Transverse colon (tissue), 4 donors: Measurements from ENCODE around the gene CERS5.

Experiments used
- POLR2A ChIP-seq: fragments of 450-650 bp; IDR thresholded peaks from one replicate; pipeline ENCODE4 v1.6.1; 2016; ENCODE audit warnings: antibody characterized with exemption, mild to moderate bottlenecking, moderate library complexity
- POLR2AphosphoS5 ChIP-seq, 3 donors: sonication (generic); formaldehyde crosslinking; IDR thresholded peaks; one replicate each; pipeline ENCODE4 v1.6.1; 2016; ENCODE audit warnings: antibody characterized with exemption in 3 of 3
- TF ChIP-seq, protein P1 (sequence below), 5 experiments: fragments of 200-600 bp in 3 of 5; fragments of 450-650 bp in 2 of 5; sonication (generic) in 3 of 5; IDR thresholded peaks; 1 replicate in 2 of 5; 2 replicates in 3 of 5; pipeline ENCODE4 v1.5.1; 2016 to 2017; ENCODE audit warnings: antibody characterized with exemption in 5 of 5, inconsistent platforms in 3 of 5, mild to moderate bottlenecking in 2 of 5, moderate library complexity in 1 of 5

DNA sequence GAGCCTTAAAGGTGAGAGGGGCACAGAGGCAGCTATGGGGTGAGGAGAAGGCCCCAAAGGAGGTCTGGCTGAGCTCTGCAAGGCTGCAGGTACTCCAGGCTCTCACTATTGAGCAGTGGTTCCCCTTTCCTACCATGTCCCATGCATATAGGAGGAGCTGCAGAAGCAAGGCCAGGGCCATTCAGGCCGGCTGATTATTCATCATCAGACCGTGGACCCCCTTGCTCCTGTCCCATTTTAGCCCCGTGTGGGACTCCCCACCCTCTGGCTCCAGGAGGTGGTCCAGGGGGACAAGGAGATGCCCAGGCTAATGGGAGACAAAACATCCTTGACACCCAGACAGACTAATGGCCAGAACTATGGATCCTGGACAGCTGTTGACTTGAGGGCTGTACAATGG lies 60.3 kb downstream of the CERS5 start:
- TF ChIP-seq POLR2AphosphoS5 (IDR thresholded peaks at IDR 0.05) (no peak), POLR2A (no peak)
- TF ChIP-seq, protein P1, sequence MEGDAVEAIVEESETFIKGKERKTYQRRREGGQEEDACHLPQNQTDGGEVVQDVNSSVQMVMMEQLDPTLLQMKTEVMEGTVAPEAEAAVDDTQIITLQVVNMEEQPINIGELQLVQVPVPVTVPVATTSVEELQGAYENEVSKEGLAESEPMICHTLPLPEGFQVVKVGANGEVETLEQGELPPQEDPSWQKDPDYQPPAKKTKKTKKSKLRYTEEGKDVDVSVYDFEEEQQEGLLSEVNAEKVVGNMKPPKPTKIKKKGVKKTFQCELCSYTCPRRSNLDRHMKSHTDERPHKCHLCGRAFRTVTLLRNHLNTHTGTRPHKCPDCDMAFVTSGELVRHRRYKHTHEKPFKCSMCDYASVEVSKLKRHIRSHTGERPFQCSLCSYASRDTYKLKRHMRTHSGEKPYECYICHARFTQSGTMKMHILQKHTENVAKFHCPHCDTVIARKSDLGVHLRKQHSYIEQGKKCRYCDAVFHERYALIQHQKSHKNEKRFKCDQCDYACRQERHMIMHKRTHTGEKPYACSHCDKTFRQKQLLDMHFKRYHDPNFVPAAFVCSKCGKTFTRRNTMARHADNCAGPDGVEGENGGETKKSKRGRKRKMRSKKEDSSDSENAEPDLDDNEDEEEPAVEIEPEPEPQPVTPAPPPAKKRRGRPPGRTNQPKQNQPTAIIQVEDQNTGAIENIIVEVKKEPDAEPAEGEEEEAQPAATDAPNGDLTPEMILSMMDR (IDR thresholded peaks at IDR 0.05) = no peak
